ENCODE measurements around the gene EXOSC7.
A peak's percentile ranks its signal among the peaks of the same experiment; 100 is the strongest.
"Not testable (repeated sequence)": the region's sequence is repeated elsewhere in the genome, so short reads cannot be mapped to it uniquely, and the experiment has no call there.

The EXOSC7 gene

DNA sequence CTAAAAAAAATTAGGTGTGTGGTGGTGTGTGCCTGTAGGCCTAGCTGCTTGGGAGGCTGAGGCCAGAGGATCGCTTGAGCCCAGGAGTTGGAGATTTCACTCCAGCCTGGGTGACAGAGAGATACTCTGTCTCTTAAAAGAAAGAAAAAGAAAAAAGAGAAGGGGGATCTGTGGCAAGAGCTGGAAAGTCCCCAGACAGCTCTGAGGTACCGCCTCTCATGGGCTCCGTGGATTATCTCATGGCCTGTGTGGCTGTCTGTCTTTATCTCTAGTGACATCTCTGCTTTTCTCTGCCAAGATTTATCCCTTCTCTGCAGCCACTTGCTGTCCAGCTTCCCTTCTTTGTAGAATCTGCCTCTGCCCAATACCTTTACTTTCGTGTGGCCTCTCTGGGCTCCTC is 5.7 kb downstream of the EXOSC7 start:
- TF ChIP-seq, protein P1, sequence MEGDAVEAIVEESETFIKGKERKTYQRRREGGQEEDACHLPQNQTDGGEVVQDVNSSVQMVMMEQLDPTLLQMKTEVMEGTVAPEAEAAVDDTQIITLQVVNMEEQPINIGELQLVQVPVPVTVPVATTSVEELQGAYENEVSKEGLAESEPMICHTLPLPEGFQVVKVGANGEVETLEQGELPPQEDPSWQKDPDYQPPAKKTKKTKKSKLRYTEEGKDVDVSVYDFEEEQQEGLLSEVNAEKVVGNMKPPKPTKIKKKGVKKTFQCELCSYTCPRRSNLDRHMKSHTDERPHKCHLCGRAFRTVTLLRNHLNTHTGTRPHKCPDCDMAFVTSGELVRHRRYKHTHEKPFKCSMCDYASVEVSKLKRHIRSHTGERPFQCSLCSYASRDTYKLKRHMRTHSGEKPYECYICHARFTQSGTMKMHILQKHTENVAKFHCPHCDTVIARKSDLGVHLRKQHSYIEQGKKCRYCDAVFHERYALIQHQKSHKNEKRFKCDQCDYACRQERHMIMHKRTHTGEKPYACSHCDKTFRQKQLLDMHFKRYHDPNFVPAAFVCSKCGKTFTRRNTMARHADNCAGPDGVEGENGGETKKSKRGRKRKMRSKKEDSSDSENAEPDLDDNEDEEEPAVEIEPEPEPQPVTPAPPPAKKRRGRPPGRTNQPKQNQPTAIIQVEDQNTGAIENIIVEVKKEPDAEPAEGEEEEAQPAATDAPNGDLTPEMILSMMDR (IDR thresholded peaks at IDR 0.05; ENCODE audit: low read depth, low read length, missing control alignments) = no peak
- no peak for DNase-seq (ENCODE audit: extremely low read depth, low read depth)
- no peak overlapping the region for H3K4me3 ChIP-seq (replicated peaks; ENCODE audit: low read depth, low read length)

DNA sequence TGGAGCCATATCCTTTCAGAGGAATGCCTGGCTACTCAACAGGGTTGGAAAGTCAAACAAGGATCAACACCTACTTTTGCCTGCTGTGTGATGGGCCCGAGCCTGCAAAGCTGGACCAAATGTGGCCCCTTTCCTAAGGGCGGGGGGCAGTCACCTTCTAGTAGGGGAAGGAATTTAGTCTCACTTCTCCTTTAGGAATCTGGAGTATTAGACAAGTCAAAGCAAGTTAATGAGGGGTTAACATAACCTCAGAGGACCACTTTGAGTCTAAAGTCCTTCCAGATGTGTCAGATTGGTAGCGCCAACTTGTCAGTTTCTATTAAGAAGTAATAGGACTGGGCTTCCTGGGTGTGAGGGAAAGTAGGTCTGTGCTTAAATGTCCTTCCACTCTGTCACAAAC is 6.8 kb downstream of the EXOSC7 start:
- TF ChIP-seq, protein P1 (IDR thresholded peaks at IDR 0.05; ENCODE audit: low read depth, low read length, missing control alignments) = no peak
- H3K4me3 ChIP-seq (replicated peaks; ENCODE audit: low read depth, low read length) = no peak overlapping the region
- no peak for DNase-seq (ENCODE audit: extremely low read depth, low read depth)

GRCh38 chr3:44983484-44983941 is 7.5 kb downstream of the EXOSC7 start:
- no peak overlapping the region for H3K4me3 ChIP-seq (replicated peaks; ENCODE audit: low read depth, low read length)
- TF ChIP-seq, protein P1 (IDR thresholded peaks at IDR 0.05; ENCODE audit: low read depth, low read length, missing control alignments) = no peak
- DNase-seq (ENCODE audit: extremely low read depth, low read depth) = no peak

DNA sequence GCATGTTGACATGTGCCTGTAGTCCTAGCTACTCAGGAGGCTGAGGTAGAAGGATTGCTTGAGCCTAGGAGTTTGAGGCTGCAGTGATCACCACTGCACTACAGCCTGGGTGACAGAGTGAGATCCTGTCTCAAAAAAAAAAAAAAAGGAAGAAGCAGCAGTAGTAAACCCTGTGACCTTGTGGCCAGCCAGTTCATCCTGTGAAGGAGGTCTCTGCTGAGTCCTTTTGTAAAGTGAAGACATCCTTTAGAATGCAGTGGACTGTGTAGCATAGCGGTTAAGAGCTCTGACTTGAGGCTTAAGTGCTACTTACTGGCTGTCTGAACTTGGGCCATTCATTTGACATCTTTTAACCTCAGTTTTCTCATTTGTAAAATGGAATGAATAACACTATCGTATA is 8.3 kb downstream of the EXOSC7 start:
- TF ChIP-seq, protein P1 (IDR thresholded peaks at IDR 0.05; ENCODE audit: low read depth, low read length, missing control alignments) = no peak
- no peak overlapping the region for H3K4me3 ChIP-seq (replicated peaks; ENCODE audit: low read depth, low read length)
- no peak for DNase-seq (ENCODE audit: extremely low read depth, low read depth)

GRCh38 chr3:44986330-44986729 is 10.3 kb downstream of the EXOSC7 start:
- DNase-seq (ENCODE audit: extremely low read depth, low read depth); H3K4me3 ChIP-seq (replicated peaks; ENCODE audit: low read depth, low read length): not testable (repeated sequence)

GRCh38 chr3:44987332-44987731 is 11.3 kb downstream of the EXOSC7 start:
- TF ChIP-seq, protein P1 (IDR thresholded peaks at IDR 0.05; ENCODE audit: low read depth, low read length, missing control alignments) = no peak
- DNase-seq (ENCODE audit: extremely low read depth, low read depth) = no peak

GRCh38 chr3:44988073-44988472 is 12.0 kb downstream of the EXOSC7 start:
- TF ChIP-seq, protein P1 (IDR thresholded peaks at IDR 0.05; ENCODE audit: low read depth, low read length, missing control alignments) = peak; percentile 42
- H3K4me3 ChIP-seq (replicated peaks; ENCODE audit: low read depth, low read length) = no peak overlapping the region
- DNase-seq (ENCODE audit: extremely low read depth, low read depth) = no peak

More at GRCh38 chr3:44987332-44987731, 11.3 kb downstream of the EXOSC7 start:
- no peak overlapping the region for H3K4me3 ChIP-seq (replicated peaks; ENCODE audit: low read depth, low read length)

Measured in HFF-Myc (cell line).